HG02759 (cell line): ENCODE data around the gene FSCN2.
"Not testable (repeated sequence)": the region's sequence is repeated elsewhere in the genome, so short reads cannot be mapped to it uniquely, and the experiment has no call there.

Experiments used
- ATAC-seq: cut with Tn5 transposase; IDR thresholded peaks from one replicate; pipeline ENCODE4 v1.9.1; 2021; ENCODE audit warnings: mild to moderate bottlenecking, moderate library complexity; ENCODE audit not compliant: unreplicated experiment

FSCN2 gene

GRCh38 chr17:81524039-81524864 lies 3.9 kb upstream of the FSCN2 start:
- ATAC-seq, result no peak

DNA sequence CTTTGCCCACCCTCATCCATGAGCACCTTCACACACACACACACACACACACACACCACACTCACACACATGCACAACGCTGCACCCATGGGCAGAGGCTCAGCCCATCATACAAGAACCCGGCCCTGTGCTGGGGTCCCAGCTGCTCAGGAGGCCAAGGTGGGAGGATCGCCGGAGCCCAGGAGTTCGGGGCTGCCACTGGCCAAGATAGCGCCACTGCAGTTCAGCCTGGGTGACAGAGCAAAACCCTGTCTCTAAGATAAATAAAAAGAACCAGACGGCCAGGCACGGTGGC lies 3.4 kb upstream of the FSCN2 start:
- no peak for ATAC-seq

GRCh38 chr17:81526662-81527571 lies 1.3 kb upstream of the FSCN2 start:
- no peak for ATAC-seq

- ATAC-seq, result no peak
Measured at GRCh38 chr17:81528384-81528650, 140 bp downstream of the FSCN2 start.

- ATAC-seq, result no peak
Measured at GRCh38 chr17:81528651-81529436, 667 bp downstream of the FSCN2 start.

DNA sequence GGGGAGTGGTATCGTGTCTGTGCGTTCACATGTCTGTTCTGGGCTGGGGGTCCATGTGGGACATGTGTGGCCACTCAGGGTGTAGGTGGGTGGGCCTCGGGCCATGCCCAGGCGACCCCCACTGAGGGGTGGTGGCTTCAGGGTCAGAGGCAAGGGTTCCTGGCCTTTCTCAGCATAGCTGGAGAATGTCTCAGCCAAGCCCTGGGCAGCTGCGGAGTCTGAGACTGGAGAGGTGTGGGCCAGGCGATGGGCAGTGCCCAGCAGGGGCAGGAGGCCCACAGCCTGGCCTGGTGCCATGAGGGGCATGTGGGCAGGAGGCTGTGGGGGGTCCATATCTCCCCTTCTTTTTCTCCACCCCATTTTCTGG lies 1.2 kb downstream of the FSCN2 start:
- ATAC-seq, result no peak

- ATAC-seq, result not testable (repeated sequence)
Measured at GRCh38 chr17:81531013-81531412, 2.8 kb downstream of the FSCN2 start.

GRCh38 chr17:81531998-81532404 lies 3.8 kb downstream of the FSCN2 start:
- ATAC-seq, result not testable (repeated sequence)

- ATAC-seq, result no peak
Measured at GRCh38 chr17:81532490-81533287, 4.5 kb downstream of the FSCN2 start.

DNA sequence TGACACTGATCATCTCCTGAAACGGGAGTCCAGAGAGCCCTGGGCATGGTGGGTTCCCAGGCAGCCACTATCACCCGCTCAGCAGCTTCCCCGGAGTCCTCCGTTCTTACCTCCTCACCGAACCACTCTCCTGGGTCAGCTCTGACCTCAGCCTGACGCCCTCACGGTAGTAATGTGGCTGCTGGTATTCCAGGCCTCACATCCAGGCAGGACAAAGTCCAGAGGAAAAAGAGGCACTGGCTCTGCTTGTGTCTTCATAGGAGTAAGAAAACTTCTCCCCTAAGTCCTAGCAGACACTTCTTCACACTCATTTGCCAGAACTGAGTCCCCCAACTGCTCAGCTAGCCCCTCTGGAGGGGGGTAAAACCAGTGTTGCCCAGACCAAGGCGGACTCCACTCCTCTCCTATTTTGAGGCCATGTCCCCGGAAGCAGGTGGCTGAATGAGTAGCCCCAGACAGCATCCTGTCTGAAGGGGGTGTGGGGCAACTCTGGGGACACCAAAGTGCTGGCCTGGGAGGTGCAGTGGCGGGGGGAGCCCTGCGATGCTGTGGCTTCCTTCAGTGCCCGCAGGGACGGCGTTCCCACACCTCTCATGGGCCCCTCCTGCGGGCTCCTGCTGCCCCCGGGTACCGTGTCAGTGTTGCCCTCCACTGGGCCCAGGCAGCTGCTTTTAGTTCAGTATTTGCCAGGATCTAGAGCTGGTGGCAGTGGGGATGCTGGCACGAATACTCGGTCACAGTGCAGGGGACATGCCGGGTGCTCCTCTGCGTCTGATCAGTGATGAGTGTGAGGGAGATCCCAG lies 5.4 kb downstream of the FSCN2 start:
- no peak for ATAC-seq

DNA sequence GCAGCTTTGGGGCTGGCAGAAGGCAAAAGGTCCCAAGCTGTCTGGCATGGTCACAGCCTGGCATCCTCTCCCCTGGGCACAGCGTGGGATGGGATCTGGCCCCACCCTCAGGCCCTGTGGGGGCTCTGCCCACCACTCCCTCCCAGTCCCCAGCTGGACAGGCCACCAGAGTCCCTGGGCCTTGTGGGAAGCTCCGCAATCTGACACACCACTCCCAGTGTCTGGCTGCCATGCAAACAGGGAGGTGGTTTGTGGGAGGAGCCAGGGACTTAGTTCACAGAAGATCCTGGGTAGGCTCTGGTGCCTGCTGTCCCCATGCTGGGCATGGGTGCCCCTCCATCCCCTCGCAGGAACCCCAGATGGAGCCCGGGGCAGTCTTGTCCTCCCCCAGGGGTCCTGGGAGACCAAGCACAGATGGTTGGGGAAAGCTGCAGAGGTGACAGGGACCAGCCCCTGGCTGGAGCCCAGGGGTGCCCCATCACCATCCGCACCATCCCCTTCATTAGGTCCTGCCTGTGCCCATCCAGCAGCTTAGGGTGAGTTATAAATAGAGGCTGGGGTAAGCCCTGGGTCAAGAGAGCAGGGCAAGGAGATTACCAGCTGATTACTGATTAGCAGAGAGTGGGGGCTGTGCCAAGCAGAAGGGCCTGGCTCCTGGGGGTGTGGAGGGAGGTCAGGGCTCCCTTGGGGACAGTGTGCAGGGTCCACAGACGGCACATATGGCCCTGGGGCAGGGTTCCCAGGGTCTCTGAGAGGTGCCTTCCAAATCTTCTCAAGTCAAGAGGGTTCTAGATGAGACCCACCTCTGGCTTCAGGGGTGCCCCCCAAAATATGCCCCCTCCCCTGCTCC lies 6.2 kb downstream of the FSCN2 start:
- no peak for ATAC-seq

DNA sequence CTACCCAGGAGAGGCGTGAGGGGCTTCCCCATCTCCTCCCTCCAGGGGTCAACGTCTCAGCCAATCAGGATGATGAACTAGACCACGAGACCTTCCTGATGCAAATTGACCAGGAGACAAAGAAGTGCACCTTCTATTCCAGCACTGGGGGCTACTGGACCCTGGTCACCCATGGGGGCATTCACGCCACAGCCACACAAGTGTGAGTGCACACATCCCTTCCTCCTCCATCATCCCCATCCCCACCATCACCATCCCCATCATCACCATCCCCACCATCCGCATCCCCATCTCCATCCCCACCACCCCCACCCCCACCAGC lies 6.8 kb downstream of the FSCN2 start:
- no peak for ATAC-seq

DNA sequence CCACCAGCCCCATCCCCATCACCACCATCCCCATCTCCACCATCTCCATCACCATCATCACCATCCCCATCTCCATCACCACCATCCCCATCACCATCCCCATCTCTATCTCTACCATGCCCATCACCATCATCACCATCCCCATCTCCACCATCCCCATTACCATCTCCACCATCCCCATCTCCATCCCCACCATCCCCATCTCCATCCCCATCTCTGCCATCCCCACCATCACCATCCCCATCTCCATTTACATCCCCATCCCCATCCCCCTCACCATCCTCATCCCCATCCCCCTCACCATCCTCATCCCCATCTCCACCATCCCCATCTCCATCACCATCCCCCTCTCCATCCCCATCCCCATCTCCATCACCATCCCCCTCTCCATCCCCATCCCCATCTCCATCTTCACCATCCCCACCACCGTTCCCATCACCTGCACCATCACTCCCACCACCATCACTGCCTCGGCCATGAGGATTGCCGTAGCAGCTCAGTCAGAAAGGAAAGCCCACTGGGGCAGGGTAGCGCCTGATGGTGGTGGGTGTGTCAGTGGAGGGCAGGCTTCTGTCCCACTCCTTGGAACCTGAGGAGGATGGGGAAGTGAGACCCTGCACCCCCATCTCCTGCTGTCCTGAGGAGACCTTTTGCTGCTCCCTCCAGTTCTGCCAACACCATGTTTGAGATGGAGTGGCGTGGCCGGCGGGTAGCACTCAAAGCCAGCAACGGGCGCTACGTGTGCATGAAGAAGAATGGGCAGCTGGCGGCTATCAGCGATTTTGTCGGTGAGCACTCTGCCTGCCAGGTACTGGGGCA lies 7.5 kb downstream of the FSCN2 start:
- ATAC-seq, result no peak

DNA sequence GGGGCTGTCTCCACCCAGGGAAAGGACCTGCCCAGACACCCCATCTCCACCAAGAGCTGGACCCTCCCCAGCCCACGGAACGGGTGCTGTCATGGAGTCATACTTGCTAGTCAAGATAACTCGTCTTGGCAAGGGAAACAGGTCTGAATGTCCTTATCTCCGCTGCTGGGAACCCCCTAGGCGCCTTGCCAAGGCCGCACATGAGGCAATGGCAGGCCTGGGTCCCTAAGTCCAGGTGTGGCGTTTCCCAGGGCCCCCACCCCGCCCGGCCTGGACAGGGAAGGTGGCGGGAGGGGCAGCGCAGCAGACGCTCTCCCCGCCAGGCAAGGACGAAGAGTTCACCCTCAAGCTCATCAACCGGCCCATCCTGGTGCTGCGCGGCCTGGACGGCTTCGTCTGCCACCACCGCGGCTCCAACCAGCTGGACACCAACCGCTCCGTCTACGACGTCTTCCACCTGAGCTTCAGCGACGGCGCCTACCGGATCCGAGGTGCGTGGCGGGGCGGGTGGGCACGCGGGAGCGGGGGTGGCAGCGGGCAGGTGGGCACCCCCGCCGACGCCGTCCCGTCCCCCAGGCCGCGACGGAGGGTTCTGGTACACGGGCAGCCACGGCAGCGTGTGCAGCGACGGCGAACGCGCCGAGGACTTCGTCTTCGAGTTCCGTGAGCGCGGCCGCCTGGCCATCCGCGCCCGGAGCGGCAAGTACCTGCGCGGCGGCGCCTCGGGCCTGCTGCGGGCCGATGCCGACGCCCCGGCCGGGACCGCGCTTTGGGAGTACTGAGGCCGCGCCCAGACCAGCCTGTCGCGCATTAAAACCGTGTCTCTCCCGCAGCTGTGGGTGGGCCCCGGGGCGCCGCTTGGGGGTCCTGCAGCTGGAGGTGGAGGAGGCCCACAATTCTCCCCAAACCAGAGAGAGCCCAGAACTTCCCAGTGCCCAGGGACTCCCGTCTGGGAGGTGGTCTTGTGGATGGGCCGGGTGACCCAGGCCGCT lies 8.4 kb downstream of the FSCN2 start:
- no peak for ATAC-seq

GRCh38 chr17:81537343-81537855 lies 9.2 kb downstream of the FSCN2 start:
- no peak for ATAC-seq

GRCh38 chr17:81537856-81538555 lies 9.8 kb downstream of the FSCN2 start:
- ATAC-seq, result no peak
